Measurements from ENCODE around the gene SIMC1.

Gene SIMC1

DNA sequence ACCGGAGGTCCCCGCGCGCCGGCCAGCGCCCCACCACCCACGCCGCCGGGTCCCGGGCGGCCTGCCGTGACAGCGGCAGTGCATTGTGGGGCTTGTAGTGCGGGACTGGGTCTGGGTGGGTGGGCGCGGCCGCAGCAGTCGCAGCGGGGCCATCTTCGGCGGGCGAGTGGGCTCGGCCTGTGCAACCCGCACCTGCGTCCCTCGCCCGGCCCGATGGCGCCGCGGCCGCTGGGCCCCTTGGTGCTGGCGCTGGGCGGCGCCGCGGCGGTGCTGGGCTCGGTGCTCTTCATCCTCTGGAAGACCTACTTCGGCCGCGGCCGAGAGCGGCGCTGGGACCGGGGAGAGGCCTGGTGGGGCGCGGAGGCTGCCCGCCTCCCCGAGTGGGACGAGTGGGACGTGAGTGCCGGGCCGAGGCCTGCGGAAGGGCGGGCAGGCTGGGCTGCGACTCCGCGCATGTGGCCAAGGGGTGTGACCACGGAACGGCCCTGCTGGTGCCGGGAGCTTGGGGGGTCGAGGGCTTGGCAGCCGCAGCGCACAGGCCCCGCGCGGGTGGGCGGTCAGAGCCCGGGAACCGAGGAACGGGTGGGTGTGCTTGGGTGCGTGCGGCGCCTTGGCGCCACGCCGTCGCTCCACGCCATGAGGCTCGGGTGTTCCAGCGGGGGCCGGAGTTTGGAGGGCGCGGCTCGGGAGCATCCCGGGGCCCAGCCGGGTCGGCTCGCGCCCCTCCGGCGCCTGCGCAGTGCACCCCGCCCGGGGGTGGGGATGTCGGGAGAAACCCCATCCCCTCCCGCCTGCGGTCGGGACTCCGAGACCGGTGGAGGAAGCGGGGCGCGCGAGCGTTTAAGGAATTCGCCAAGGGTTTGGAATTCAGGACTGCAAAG, 127.4 kb downstream of the SIMC1 start, which contains the start of gene ARL10:
ARL10 (plus strand) TSS at position 137 of the 881 bp plus-strand sequence; CDS start at position 214, 77 bp downstream.
- no peak for DNase-seq

DNA sequence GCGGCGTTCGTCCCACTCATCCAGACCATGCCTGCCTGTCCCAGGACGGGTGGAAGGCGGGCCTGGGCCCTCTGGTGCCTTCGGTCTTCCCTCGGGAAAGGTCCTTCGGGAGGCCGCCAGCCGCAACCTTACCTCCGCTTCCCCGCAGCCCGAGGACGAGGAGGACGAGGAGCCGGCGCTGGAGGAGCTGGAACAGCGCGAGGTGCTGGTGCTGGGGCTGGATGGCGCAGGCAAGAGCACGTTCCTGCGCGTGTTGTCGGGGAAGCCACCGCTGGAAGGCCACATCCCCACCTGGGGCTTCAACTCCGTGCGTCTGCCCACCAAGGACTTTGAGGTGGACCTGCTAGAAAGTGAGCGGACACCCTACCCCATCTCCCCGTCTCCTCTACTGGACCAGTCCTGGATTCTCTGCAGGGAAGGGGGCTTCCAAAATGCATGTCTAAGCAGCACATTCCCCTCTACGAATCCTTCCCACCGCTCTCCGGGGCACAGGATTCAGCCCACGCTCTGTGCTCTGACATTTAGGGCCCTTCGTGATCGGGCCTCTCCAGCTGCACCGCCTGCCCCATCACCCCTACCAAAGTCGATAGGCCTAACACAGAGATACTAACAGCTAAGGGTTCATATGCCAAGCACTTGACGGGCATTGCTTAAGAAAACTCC, 128.1 kb downstream of the SIMC1 start:
- no peak for DNase-seq

DNA sequence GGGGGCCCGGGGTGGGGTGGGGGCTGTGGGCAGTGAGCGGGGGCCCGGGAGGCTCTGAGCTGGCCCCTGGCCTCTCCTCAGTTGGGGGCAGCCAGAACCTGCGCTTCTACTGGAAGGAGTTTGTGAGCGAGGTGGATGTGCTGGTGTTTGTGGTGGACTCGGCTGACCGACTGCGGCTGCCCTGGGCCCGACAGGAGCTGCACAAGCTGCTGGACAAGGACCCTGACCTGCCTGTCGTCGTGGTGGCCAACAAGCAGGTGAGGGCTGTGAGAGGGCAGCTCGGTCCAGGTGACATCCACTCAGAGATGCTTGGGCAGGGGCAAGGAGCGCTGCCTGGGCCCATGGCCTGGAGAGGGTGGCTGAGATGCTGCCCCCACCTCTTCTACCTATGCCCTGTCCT, 130.5 kb downstream of the SIMC1 start:
- DNase-seq: no peak

DNA sequence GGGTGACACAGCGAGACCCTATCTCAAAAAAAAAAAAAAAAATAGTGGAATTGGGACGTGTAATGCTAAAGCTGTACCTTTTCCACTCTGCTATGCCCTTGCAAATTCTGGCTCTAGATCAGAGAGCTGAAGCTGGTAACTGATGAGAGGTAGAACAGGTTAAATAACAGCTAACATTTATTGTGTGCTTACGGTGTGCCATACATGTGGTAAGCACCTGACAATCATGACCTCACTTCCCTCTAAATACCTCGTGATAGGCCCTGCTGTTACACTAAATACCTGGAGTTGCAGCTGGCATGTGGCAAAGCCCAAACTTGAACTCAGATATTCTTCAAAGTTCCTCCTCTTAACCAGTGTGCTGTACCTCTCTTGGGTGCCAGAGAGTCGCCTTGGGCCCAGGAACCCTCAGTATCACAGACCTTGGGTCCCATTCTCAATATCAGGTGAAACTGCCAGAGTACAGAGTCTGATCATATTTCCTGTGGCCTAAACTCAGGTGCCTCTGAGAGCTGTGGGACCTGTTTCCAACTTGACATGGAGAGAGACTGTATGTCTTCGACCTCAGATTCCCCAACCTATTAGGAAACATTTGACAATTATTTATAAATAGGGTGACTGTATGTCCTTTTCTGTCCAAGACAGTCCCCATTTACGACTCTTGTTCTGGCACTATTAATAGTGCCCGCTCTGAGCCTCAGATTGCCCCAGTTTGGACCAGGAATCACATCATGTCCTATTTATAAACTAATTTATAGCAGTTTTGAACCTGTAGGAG, 131.9 kb downstream of the SIMC1 start:
- no peak for DNase-seq

DNA sequence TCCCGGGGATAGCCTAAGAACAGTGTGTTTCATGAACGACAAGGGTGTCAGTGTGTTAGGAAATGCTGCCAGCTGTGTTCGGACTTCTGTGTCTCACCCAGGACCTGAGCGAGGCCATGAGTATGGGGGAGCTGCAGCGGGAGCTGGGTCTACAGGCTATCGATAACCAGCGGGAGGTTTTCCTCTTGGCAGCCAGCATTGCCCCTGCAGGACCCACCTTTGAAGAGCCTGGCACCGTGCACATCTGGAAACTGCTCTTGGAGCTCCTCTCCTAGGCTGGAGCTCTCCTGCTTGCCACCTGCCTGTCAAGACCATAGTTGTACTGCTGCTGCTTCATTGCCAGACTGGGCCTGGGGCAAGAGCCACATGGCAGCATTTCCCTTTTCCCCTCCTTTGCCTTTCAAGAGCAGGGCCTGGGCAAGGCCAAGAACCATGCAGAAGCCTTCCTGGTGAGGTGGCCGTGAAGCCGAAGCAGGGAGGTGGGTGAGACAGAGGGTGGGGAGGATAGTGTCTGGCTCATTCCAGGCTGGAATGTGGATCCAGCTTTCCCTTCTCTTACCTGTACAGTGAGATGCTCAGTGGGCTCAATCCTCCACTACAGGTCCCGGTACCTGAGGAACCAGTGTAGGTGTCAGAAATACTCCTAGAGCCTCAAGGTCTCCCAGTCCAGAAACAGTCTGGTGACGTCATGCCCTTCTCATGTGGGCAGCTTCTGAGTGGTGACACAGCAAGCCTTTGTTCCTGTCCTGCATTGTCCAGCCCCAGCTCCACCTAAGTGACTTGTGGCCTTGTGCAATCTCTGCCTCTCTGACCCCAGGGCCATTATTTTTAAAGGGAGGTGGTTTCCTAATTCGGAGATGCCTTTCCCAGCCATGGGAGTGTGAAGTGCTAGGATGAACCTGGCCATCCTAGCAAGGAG, 133.7 kb downstream of the SIMC1 start:
- no peak for DNase-seq

DNA sequence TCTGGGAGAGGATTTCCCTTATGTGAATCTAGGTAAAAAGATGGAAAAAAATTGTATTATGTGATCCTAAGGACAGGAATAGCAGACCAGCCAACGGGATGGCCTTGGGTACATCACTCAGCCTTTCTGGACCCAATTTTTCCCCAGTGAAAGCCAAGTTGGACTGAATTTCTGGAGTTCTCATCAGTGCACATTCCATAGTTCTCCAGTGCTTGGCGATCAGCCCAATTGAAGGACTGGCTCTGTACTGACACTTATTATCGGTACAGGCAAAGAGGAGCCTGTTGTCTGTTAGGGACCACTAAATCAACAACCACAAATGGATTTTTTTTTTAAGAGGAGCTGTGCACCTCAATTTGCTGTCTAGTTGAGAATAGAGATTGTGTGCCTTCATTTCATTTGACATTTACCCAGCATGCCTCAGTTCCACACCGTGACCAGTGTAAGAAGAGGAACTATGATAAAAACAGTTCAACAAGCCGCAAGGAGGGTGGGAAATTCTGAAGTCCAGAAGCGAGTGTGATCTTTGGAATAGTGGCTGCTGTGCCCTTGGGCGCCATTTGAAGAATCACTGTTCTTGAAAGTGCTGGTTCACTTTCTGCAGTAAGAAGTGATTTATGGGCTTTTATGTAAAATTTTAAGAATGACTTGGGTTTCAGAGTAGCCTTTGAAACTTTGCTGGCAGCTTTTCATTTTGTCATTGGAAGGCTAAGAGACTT, 135.0 kb downstream of the SIMC1 start:
- no peak for DNase-seq

DNA sequence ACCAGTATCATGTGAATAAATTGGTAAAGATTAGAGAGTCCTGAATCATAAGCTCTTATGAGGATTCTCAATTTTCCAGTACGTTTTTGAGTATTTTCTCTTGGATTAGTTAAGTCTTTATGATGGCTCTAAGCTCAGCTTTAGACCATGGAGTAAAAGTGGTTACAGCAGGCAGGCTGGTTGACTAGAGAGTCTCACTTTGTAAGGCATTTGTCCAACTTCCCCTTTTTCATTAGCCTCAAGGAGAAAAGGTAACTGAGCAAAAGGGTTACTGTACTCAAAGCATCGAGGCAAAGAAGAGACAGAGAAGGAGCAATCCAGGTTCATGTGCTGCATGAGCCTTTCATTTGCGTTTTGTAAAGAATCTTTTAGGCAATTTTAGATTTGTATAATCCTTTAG, 141.7 kb downstream of the SIMC1 start:
- no peak for DNase-seq

DNA sequence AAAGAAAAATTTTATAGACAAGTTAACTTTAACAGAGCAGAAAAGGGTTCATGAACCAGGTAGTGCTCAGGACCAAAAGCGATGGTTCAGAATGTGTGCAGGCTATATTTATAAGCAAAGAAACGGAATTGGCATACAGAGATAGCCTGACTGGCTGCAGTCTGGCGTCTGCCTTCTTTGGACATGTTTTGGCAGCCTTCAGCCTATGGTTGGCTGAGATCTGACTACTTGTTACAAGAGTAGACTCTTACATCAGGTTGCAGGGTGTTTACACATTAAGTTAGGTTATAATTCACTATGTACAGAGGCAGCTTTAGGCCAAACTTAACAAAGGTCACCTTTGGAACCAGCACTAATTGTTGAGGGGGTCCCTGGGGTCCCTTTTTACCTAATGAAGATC, 143.2 kb downstream of the SIMC1 start:
- no peak for DNase-seq

DNA sequence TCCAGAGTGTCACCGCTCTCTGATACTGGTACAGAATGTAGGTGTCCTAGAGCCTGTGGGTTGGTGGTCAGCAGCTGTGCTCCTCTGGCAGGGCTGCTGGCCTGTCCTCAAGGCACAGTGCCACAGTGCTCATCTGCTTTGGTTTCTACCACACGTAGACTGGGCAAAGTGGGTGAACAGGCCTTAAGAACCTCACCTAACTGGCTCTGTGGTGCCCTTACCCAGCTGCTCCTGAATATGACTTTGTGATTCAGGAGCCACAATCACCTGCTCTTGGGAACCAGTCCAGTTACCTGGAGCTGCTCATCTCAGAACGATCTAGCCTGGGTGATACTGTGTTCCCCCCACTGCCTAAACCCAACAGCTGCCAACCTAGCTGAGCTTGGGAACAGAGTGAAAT, 143.8 kb downstream of the SIMC1 start:
- DNase-seq: no peak

DNA sequence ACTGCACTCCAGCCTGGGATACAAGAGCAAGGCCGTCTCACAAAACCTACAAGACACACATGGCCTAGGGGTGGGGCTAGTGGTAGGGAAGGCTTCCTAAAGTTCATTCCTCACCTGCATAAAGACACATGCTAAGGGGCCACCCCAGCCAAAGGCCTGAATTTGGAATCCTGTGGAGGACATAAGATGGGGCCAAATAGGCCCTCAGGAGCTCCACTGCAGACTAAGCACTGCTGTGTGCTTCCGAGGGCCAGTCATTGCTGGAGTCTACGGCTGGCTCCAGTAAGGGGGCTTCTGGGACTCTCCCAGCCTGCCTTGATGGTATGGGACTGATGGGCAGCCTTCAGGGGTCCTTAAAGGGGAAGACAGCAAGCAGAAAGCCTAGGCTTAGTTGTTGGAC, 144.5 kb downstream of the SIMC1 start:
- DNase-seq: no peak

DNA sequence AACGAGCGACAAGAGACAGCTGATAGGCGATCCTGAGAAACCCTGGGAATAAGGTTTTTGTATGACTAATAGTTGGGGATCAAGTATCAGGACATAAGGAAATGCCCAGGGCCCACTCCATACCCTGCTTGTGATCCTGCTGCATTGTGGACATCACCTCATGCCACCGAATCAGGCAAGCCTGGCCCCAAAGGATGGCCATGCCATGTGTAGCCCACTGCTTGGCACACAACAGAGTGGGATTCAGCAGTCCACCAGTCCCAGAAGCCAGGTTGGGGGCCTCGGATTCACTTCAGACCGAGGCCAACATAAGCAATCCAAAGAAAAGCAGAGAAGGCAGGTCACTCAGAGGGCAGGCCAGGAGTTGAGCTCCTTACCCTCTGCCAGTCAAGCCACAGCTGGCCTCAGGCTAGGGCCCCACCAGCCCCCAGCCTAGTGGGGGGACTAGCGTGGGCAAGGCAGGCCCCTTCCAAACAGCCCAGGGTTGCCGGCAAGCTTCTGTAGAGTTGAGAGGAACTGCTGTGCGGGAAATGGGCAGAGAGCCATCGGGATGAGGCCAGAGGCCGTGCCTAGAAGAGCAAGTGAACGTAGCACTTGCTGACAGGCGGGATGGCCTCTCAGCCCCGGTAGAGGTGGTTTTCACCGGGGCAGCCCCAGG, 145.2 kb downstream of the SIMC1 start:
- DNase-seq: no peak

DNA sequence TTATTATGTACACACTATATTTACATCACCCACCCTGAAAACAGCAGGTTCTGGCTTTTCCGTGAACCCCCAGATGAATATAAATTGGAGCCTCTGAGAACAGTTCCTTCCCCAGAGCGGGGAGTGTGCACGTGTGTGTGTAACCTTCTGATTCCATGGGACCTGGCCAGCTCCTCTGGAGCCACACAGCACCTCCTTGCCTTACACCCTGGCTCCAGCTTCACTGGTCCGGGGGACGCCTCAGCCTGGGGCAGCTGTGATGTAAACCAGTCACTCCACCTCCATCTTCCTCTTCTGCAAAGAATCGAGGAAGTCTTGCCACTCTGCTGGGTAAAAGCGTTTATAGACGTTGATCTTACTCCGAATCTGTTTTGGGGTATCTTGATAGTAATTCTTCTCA, 145.7 kb downstream of the SIMC1 start:
- no peak for DNase-seq

DNA sequence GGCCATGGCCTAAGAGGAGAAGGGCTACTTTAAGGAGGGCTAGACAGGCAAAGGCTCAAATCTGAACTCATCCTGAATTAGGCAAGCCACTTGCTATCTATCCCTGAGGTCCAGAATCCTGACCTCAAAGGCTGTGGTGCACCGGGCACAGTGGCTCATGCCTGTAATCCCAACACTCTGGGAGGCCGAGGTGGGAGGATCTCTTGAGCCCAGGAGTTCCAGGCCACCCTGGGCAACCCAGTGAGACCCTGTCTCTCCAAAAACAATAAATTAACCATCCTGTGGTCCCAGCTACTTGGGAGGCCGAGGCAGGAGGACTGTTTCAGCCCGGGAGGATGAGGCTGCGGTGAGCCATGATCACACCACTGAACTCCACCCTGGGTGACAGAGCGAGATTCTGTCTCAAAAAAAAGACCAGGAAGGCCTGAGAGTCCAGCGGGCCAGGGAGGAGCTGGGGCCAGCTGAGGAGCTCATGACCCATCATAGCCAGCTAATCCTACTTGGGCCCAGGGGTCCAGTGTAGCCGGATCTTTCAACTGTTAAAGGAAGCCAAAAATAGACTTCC, 146.2 kb downstream of the SIMC1 start:
- DNase-seq: no peak

DNA sequence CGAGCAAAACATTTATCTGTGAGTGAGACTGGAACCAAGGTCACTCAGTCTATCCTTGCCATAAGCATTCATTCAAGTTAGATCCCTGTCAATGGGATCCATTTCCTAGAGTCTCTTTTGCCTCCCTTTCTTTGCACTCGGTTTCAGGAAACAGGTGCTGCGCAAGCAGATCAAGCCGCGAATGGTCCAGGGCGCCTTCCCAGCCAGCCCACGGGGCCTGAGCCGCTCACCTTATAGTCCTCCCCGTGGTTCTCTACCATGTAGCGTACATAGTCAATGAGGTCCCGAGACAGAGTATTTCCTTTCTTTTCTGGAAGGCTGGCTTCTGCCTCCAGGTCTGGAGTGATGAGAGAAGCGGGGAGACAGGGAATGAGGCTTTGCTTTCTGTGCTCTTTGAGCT, 146.8 kb downstream of the SIMC1 start:
- DNase-seq: no peak

DNA sequence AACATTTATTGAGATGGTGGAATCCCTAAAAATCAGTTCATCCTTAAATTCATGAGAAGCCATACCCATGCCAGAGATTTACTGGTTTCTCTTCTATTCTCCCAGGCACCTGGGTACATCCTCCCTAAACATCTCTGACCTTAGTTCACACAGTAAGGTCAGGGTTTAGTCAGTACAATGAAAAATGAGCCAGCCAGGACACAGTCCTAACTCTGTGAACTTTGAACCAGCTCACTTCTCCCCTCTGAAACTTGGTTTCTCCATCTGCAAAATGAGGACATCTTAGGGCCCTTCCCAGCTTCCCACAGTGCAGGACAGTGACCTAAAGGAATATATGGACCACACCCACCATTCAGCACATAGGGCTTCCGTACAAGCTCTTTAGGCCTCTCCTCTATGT, 148.3 kb downstream of the SIMC1 start:
- DNase-seq: no peak

DNA sequence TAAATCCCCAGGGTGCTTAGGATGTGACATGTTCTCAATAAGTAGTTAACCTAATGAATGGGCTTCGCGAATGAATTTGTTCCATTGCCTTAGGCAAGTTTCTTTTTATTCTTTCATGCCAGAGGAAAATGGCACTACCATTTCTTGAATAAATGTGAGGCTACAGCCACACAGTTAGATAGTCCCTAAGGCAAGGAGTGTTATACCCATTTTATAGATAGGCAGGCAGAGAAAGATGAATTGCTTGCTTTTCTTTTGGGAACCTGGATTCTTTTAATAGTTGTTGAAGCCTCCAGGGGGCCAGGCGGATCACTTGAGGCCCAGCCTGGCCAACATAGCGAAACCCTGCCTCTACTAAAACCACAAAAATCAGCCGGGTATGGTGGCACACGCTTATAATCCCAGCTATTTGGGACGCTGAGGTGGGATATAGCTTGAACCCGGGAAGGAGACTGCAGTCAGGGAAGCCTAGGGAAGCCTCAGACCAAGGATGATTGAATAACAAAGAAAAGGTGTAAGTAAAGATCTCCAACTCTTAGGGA, 149.2 kb downstream of the SIMC1 start:
- no peak for DNase-seq

DNA sequence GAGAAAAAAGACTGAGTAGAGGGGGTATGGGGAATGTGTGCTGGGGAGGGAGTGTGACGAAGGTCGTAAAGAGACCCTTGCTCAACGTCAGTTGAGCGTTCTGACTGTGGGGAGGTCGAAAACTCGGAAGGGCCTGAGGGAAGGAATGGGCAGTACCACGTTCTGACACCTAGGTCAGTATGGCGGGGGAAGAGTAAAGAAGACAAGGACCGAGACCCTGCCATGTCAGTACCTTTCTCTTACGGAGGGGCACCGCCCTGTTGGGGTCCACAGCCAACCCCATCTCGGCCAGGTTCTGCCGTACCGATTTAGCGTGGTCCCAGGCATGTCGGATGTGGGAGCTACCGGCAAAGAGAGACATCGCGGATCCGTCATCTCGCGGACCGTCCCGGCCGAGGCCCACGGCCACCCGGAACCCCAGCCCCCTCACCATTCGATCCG, 149.8 kb downstream of the SIMC1 start:
- DNase-seq: no peak

DNA sequence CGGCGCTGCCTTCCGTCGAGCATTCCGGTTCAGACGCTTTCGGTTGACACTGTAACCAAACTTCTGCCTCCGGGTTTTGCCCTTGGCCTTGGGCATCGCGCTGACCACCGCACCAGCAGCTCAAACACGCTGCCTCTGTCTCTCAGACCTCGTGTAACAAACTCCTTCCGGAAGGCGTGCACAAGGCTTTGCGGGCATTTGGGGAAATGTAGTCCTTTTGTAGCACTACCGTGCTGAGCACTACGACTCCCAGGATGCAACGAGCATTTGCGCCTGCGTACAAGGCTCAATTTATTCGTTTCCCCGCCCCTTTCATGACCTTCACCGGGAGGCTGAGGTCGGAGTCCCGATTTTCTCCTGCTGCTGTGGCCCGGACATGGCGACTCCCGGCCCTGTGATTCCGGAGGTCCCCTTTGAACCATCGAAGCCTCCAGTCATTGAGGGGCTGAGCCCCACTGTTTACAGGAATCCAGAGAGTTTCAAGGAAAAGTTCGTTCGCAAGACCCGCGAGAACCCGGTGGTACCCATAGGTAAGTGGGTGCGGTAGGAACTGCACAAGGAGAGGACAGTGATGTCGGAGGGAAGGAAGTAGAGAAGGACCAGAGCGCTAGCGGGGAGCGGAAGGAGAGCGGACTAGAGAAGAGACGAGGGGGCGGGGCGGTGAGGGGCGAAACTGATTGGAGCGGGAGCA, 150.4 kb downstream of the SIMC1 start, which contains the start of the genes HIGD2A and NOP16:
HIGD2A (plus strand) TSS at position 308 of the 691 bp plus-strand sequence; CDS start at position 377, 69 bp downstream.
NOP16 (minus strand) TSS at position 155 of the 691 bp plus-strand sequence; CDS start at position 96, 59 bp downstream.
- DNase-seq: peak; percentile 95

All from NCI-H510A (cell line).